HG03064 (cell line): ENCODE data around the gene BRD9.
A peak's percentile ranks its signal among the peaks of the same experiment; 100 is the strongest.
"Not testable (repeated sequence)": the region's sequence is repeated elsewhere in the genome, so short reads cannot be mapped to it uniquely, and the experiment has no call there.

Experiments used
- ATAC-seq: cut with Tn5 transposase; IDR thresholded peaks from one replicate; pipeline ENCODE4 v1.9.1; 2021; ENCODE audit warnings: low read depth; ENCODE audit not compliant: unreplicated experiment

BRD9 gene

GRCh38 chr5:892394-893136, at the start of gene BRD9, which contains the start of gene TRIP13:
TSS of gene BRD9 (minus strand) at chr5:892801. CDS start at chr5:892657, 144 bp downstream.
TSS of gene TRIP13 (plus strand) at chr5:892884. CDS start at chr5:892999, 115 bp downstream.
- peak; percentile 92 for ATAC-seq

GRCh38 chr5:940741-941140, 48.1 kb upstream of the BRD9 start:
- ATAC-seq: not testable (repeated sequence)

- no peak for ATAC-seq
Observed at GRCh38 chr5:939368-939767, 46.8 kb upstream of the BRD9 start.

GRCh38 chr5:937151-937924, 44.7 kb upstream of the BRD9 start:
- ATAC-seq: no peak

GRCh38 chr5:936149-937144, 43.8 kb upstream of the BRD9 start:
- ATAC-seq: no peak

GRCh38 chr5:935510-936084, 43.0 kb upstream of the BRD9 start:
- ATAC-seq: no peak

GRCh38 chr5:934381-934967, 41.9 kb upstream of the BRD9 start:
- not testable (repeated sequence) for ATAC-seq

GRCh38 chr5:933951-934350, 41.4 kb upstream of the BRD9 start:
- not testable (repeated sequence) for ATAC-seq

- ATAC-seq: no peak
Observed at GRCh38 chr5:933251-933861, 40.8 kb upstream of the BRD9 start.

GRCh38 chr5:932628-933250, 40.1 kb upstream of the BRD9 start:
- no peak for ATAC-seq

- ATAC-seq: no peak
Observed at GRCh38 chr5:932151-932627, 39.6 kb upstream of the BRD9 start.

- ATAC-seq: no peak
Observed at GRCh38 chr5:931570-932145, 39.1 kb upstream of the BRD9 start.

GRCh38 chr5:930866-931265, 38.3 kb upstream of the BRD9 start:
- ATAC-seq: no peak

- no peak for ATAC-seq
Observed at GRCh38 chr5:929596-929995, 37.0 kb upstream of the BRD9 start.

GRCh38 chr5:929182-929581, 36.6 kb upstream of the BRD9 start:
- ATAC-seq: not testable (repeated sequence)

GRCh38 chr5:927172-928015, 34.8 kb upstream of the BRD9 start:
- ATAC-seq: no peak

GRCh38 chr5:926417-927171, 34.0 kb upstream of the BRD9 start:
- ATAC-seq: no peak
